GM20431 (cell line): ENCODE data around the gene TTC4.

Experiments
- in situ Hi-C: fragments of 300-500 bp; cut with MseI, MboI; formaldehyde crosslinking; loops from one replicate; pipeline ENCODE4 v1.15.0; 2020; ENCODE audit warnings: low sequenced_read_pairs; ENCODE audit not compliant: unreplicated experiment

Gene TTC4

DNA sequence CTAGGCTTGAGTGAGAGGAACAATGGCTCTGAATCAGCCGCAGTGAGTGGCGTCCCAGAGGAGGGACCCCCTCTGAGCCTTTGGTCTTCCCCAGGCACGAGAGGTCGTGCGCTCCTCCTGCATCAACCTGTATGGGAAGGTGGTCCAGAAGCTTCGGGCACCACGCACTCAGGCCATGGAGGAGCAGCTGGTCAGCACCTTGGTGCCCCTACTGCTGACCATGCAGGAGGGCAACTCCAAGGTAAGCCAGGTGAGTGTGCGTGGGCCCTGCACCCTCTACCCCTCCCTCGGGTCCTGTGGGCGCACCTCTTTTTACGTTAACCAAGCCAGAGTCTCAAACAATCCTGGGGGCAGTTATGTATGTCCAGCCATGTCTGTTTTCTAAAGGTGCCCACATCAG lies 13.7 kb upstream of the TTC4 start:
- in situ Hi-C loops, result no loop called here

DNA sequence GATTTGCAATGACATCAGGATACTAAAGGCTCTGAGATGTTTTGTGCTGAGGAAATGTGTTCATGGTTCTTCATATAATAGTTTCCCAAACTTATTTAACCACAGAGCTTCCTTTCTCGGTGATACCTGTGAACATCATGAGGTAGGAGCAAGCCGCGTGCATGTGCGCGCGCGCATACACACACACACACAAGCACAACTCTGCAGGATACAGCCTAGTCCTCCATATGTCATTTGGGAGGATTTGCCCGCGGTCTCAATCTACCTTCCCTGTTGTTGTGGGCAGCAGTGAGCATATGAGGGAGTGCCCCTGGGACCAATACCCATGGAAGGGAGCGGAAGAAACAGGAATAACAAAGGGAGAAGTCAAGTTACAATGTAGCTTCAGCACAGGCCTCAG lies 12.2 kb upstream of the TTC4 start:
- in situ Hi-C loops, result no loop called here

DNA sequence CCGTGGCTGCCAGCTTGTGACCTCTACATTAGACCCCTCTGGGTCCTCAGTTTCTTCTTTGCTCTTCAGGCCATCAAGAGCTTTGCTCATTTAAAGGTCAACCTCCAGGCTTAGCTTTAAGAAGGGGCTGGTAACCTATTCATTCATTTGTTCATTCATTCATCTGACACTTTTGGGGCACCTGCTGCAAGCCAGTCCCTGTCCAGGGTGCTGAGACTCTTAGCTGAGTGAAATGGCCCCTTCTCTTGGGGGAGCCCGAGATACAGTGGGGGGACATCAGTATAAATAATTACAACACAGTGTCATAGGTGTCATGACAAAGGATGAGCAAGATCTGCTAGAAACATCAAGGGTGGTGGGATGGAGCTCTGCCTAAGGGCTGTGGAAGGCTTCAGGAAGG lies 10.5 kb upstream of the TTC4 start:
- in situ Hi-C loops, result no loop called here

DNA sequence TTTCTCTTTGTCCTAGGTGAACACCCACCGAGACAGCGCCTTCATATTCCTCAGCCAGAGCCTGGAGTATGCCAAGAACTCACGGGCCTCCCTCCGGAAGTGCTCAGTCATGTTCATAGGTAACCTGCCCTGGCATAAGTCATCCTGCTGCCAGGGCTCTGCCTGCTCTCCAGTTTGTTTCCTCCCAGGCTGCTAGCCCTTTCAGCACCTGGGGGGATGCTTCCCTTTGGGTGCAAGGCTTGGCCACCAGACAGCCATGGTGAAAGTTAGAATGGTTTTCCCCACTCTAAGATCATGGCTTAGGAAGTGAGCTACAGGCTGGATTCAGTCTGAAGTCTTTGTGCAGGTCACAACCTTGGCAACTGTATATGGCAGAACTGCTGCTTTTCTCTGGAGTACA lies 9.2 kb upstream of the TTC4 start:
- in situ Hi-C loops, result no loop called here

DNA sequence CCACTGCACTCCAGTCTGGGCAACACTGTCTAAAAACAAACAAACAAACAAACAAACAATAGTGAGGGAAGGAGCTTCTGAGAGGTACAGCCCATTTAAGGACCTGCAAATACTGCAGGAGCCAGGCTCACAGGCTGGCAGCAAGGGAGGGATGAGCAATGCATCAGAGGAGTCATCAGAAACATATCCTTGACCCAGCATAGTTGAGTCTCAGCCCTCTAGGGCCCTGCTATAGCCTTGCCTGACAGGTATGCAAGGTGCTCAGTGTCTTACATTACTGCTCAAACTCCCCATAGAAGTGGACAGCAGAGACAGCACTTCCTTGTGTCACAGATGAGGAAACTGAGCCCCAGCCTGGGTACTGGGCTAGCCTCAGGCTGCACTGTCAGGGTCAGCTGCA lies 7.3 kb upstream of the TTC4 start:
- in situ Hi-C loops, result no loop called here

DNA sequence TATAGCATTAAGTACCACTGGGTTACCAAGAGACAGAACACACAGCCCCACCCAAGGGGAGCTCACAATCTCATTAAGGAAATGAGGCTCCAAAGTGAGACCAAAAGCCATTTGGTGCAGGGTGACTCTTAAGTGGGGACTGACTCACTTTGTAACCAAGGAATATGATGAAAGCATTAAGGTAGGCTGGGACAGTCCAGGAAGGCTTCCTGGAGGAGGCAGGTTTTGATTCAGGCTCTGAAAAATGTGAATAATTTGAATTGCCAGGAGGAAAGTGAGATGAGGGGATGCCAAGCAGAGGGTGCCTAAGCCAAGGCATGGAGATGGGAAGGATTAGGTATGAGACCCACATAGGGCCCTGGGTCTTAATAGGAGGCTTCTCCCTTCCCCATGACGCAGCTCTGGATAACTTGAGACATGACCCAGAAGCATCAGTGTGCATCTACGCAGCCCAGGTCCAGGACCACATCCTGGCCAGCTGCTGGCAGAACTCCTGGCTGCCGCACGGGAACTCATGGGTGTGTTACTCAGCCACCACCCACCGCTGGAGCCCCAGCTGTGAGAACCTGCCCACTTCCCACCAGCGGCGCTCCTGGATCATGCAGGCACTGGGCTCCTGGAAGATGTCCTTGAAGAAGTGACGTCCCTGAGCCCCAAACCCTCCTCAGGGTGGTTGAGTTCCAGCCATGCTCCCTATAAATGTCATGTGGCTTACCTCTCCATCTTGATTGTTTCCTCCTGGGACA lies 5.9 kb upstream of the TTC4 start:
- in situ Hi-C loops, result no loop called here

DNA sequence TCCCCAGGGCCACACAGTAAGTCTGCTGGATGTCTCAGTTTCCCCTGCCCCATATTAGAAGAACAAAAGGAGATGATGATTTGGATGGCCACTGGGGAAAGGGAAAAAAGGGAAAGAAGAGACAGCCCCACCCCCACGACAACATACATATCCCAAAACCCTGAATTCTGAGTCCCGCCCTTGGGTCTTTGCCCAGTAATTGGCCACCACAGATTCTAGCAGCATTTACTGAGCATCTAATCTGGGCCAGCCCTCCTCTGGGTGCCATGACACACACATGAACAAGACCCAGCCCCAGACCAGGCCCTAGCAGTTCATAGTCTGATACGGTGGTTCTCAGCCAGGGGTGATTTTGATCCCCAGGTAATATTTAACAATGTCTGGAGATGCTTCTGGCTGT lies 5.2 kb upstream of the TTC4 start:
- in situ Hi-C loops, result no loop called here

DNA sequence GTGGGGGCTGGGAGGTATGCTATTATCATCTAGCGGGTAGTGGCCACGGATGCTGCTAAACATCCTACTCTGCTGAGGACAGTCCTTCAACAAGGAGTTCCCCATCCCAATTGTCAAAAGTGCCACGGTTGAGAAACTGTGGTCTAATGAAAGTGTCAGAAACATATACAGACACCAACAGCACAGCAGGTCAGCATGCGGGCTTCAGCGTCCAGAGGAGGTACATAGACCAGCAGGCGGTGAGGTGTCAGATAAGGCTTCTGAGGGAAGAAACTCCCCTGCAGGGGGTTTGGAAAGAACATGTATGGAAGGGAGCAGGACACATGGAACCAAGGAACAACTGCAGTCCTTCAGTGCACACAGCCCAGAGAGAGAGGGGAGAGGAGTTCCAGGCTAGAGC lies 4.8 kb upstream of the TTC4 start:
- in situ Hi-C loops, result no loop called here

DNA sequence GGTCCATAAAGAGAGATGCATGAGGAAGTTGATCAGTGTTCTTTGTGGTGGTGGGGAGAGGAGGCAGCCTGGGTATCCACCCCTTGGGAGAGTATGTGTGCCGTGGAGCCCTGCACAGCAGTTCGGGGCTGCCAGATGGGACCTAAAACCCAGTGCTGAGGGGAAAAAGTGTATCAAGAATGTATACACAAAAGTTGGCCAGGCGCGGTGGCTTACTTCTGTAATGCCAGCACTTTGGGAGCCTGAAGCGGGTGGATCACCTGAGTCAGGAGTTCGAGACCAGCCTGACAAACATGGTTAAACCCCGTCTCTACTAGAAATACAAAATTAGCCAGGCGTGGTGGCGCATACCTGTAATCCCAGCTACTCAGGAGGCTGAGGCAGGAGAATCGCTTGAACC lies 4.1 kb upstream of the TTC4 start:
- in situ Hi-C loops, result no loop called here

DNA sequence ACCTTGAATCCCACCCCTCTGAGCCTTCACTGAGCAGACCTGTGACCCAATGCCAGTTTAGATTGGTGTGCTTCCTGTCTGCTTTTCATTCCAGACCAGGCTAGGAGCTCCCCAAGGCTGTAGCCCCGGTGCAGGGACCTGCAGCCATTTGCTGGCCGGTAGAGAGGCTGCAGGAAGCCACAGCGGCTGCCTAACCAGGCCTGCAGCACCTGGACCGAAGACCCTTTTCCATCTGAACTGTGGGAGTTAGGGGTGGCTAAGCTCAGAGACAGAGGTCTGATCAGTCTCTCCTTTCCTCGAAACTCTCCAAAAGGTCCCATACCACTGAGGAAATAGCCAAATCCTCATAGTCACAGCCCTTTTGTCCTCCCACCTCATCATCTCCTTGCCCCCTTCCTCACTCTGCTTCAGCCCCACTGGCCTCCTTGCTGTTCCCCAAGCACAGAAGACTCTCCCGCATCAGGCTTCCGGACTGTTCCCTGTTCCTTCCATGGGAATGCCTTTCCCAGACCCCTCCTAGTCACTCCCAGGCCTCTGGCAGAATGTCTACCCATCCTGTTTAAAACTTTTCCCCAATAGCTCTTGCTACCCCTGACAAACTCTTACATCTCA lies 674 bp upstream of the TTC4 start:
- in situ Hi-C loops, result no loop called here

DNA sequence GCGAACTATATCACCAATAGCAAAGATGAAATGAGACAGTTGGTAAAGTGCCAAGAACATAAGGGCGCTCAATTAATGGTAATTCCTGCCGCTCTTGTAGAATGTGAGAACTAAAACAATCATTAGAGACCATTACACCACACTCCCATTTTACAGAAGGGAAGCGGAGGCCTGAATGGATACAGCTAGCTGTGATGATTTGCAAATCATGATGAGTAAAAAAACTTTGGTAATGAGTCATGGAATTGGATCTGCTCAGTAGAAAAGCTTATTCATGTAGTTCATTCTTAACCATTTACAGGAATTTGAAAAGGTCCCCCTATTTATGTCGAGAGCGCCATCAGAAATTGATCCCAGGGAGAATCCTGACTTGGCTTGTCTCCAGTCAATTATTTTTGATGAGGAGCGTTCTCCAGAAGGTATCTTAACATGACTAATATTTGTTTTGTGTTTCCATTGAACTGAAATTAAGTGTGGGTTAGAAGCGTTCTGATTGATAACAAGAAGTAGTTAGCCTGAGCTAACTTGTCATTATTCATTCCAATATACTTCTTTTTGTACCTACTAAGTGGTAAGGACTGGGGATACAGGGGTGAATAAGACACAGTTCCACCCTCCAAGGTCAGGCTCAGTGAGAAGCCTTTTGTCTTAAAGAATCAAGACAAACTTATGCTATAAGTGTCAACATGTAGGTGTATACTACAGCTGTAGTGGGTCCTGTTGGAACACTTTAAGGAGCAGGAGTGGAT lies 812 bp downstream of the TTC4 start:
- in situ Hi-C loops, result no loop called here

DNA sequence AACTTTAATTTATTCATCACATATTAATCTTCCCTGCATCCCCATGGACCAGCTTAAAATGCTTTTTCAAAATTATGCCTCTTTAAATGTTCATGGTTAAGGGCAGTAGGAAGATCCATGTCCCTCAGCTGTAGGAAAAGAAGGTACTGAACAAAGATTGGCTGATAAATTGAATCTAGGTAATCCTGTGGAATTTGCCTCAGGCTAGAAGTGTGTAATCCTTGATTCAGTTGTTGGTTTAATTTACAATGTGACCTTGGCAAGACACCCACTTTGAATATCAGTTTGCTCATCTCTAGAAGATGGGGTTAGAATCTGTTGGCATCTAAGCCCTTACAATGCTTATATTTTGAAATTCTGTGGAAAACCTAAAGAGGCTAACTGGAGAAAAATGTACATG lies 6.1 kb downstream of the TTC4 start:
- in situ Hi-C loops, result no loop called here

DNA sequence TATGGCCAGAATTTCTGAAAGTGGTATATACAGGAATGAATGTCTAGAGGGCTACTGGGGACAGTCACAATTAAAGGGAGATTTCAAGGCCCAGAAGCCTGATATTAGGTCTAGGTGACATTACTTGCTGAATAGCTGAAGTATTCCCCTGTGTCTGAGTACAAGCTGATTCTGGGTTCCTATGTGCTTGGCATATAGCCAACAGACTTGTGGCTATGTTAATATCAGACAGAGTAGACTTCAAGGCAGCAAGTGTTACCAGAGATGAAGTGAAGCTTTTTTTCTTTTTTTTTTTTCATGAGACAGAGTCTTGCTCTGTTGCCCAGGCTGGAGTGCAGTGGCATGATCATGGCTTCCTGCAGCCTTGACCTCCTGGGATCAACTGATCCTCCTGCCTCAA lies 8.3 kb downstream of the TTC4 start:
- in situ Hi-C loops, result no loop called here

DNA sequence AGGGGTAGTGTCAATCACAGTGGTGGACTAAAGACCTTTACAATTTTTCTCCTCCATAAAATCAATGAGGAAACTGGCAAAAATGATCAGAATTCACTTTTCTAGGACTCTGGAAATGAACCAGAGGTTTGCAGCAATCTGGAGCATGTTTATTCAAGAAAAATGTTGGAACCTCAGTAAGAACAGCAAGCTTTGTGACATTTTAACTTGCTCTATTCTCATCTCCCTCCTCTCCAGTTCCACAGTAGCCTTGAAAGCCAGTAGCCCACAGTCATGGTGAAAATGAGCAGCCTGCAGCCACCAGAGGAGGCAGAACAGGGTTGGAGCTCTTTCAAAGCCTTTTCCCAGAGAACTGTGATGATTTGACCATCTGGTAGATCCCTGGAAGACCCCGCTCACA lies 9.1 kb downstream of the TTC4 start:
- in situ Hi-C loops, result no loop called here

DNA sequence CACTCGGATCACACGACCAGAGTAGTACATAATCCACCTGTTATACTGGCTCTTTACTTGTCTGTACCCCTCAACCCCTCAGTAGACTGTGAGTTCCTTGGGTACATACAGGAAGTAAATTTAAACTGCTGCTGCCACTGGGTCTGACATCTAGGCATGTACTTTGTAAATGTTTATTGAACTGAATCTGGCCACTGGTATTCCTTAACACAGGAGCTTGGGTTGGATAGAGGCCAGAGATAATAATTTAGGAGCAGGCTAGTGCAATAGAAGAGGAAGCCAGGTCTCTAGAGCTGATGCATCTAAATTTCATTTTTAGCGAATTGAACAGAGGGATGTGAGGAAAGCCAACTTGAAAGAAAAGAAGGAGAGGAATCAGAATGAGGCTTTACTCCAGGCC lies 12.4 kb downstream of the TTC4 start:
- in situ Hi-C loops, result no loop called here

DNA sequence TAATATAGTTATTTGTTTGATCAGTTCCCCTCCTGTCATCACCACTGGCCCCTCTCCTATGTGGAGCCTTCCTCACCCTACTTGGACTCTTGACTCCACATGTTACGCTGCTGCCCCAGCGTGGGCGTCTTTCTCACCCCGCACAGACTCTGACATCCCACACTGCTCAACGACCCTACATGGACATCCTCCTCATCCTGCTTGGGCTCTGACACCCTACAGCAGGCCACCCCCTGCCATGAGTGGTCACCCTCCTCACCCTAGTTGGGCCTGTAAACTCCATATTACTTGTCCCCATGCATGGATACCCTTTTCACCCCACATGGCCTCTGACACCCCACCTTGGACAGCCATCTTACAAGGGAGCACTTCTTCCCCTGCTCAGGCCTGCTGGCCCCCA lies 21.0 kb downstream of the TTC4 start:
- in situ Hi-C loops, result no loop called here

DNA sequence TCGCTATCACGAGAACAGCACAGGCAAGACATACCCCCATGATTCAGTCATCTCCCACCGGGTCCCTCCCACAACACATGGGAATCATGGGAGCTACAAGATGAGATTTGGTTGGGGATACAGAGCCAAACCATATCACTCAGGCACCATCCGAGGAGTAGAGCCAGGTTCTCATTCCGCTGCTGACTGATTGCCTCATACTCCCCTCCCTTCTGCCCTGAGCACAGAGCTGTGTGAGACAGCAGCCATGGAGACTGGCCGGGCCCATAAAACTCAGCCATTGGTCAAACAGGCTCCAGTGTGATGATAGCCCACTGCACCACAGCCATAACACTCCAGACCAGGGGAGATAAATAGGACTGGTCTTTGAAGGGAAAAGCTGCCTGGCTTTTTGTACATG lies 22.6 kb downstream of the TTC4 start:
- in situ Hi-C loops, result no loop called here

DNA sequence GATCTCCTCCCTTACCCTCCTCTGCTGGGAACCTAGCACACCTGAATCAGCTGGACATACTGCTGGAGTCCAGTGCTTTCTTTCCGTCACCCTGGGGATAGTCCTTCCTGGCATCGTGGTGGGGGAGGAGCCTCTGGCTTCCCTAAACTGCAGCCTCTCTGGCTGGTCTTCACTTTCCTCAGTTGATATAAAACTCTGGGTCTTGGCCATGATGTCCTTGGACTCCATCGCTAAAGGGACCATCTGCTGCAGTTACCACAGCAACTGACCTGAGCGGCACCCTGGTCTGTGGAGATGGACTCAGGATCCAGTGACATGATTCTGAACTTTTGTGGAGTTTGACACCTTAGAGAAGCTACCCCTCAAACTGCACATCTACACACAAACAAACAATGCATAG lies 25.9 kb downstream of the TTC4 start:
- in situ Hi-C loops, result no loop called here

DNA sequence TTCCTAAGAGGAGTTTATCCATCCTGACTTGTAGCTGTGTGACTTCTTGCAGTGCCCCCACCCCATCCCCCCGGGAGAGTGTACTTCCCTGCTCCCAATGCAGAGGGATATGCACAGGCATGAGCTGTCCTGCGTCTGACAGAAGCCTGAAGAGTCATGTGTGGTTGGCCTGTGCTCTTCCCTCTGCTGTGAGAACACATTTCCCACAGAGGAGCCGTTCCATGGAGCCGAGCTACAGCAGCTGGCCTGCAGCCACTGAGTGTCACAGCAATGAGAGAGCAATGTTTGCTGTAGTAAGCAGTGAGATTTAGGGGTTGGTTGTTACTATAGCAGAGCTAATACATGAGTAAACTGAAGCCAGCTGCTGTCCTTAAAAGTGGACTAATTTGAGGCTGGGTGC lies 26.6 kb downstream of the TTC4 start:
- in situ Hi-C loops, result no loop called here

DNA sequence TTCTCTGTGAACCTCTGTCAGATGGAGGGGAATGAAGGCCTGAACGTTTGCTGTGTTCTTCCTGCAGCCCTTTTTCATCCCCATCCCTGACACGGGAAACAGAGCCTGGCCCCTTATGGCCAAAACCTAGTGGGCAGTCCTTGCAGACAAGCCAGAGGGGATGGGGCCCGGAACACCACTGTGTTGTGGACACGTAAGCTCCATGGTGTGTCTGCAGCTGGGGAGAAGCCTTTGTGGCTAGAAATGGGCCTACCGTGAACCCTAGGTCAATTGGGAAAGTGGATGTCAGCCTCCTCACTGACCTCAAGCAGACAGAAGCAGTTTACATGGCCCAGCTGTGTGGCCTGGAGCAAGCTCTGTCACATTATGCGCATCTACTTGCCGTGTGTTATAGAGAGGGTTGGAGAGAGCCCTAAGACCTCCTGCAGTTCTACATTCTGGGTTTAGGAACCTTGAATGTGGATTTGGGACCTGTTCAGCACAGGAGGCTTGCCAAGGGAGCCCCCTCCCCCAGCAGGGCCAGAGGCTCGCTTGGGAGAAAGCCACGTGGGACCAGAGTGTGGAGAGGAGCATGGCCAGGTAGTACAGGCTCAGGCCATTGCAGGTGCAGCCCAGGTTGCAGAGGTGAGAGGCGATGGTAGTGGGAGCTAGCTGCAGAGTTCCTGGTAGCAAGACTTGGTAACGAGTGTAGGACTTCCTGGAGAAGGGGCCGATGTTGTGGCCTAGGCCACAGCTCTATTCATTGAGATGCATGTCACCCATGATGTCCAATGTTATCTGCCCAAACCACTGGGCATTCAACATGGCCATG lies 28.0 kb downstream of the TTC4 start:
- in situ Hi-C loops, result no loop called here

DNA sequence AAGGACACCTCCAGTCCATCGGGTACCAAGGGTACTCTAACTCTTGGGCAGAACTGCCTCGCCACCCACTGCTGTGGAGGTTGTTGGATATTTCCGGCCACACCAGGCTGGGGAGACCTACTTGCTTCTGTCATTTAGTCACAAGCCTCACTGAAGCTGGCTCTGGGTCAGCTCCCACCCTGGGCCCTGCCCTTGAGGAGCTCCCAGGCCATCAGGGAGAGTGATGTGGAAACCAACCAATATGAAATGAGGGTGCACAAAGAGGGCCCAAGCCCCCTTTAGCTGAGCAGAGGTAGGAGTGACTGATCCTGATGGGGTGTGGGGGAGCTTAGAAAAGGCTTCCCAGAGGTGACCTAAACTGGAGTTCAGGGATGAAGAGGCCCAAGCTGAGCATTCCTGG lies 29.0 kb downstream of the TTC4 start:
- in situ Hi-C loops, result no loop called here
